ACHN (cell line): ENCODE results near the gene PSG11.
"Not testable (repeated sequence)": the region's sequence is repeated elsewhere in the genome, so short reads cannot be mapped to it uniquely, and the experiment has no call there.

Experiments
- DNase-seq: peaks from one replicate; pipeline ENCODE4 v3.0.0-alpha.2; 2015
- in situ Hi-C: cut with HindIII; loops from 2 replicates; pipeline ENCODE4 v1.10.0; 2017; ENCODE audit warnings: low sequenced_read_pairs, low pct_ligation_motif_present, low pct_unique_long_range_greater_than_20kb

PSG11 gene

DNA sequence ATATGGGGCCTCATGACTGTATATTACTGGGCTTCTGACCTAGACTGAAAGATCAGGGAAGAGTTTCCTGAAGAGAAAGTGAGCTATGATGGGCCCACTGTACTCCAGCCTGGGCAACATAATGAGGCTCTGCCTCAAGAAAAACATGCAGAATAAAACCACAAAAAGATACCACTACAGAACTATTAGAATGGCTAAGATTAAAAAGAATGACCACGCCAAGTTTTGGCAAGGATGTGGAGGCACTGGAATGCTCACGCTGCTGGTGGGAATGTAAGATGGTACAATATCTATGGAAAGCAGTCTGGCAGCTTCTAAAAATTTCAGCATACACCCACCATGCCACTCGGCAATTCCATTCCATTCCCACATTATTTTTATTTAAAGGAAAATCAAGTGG is 30.1 kb downstream of the PSG11 start:
- DNase-seq, in situ Hi-C loops: not testable (repeated sequence)

DNA sequence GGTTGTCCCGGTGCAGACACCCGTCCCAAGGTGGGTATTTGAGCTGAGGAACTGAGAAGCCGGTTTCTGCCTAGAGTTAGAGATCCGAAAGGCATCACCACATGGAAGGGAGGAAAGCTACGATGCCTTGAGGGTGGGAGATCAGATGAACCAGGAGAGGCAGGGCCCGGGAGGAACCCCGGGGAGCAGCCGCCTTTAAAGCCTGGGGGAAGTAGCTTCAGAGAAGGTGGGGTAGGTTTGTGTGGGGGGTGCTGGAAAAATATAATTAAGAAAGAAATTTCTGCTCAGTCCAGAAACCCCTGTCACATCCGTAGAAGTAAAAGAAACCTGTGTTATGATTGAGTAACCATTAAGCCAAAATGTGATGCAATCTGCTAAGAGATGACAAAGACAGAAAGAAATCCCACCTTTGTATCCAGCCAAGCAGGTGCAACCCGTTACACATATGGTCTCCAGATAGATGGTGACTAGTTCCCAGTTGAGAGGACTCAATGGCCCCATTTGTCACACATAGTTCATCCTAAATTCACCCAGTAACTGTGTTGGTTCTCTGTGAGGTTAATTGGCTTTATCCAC is 34.2 kb downstream of the PSG11 start:
- in situ Hi-C loops = not testable (repeated sequence)

DNA sequence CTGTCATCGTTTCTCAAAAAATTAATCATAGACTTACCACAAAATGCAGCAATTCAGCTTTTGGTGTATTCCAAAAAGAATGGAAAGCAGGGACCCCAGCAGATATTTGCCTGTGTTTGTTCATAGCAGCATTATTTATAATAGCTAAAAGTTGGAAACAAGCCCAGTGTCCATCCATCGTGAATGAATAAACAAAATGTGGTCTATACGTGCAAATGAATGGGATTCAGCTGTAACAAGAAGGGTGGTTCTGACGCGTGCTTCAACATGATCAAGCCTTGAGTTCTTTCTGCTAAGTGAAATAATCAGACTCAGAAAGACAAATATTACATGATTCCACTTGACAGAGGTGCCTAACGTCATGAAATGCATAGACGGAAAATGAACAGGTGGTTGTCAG is 36.4 kb downstream of the PSG11 start:
- in situ Hi-C loops = no loop called here
- DNase-seq = no peak

More for the DNA sequence above, 34.2 kb downstream of the PSG11 start:
- DNase-seq = not testable (repeated sequence)

DNA sequence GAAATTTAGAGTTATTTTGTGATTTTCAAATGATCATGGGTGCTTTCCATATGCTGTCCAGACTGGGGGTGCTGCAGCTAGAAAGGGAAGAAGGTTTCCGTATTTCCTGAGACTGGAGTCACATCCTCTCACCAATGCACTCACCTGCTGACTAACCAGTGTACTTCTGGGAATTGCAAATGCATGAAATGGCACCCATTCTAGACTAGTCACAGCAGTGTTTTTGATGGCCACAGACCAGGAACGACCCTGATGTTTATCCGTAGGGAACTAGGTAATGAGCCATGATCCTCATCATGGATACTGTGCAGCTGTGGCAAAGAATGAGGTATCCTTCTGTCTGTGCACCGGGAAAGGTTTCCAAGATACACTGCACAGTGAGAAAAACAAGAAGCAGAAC is 37.1 kb downstream of the PSG11 start:
- in situ Hi-C loops = not testable (repeated sequence)

DNA sequence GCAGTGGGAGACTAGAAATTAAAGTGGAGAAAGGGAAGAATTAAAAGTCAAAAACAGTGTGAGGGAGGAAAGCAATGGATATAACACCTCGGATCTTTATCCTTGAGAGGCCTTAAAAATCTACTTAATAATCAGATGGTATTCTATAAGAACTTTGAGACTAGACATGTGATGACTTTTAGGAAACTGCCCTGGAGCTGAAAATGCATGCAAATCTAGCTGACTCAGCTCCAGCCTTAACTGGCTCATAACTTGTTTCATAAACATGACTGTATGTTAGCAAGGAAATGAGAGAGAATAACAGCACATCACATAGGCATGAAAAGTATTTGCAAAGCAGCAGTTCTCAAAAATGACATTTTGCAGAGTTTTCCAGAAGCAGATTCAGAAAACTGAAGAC is 38.1 kb downstream of the PSG11 start:
- DNase-seq, in situ Hi-C loops: not testable (repeated sequence)

More for the DNA sequence above, 37.1 kb downstream of the PSG11 start:
- not testable (repeated sequence) for DNase-seq

DNA sequence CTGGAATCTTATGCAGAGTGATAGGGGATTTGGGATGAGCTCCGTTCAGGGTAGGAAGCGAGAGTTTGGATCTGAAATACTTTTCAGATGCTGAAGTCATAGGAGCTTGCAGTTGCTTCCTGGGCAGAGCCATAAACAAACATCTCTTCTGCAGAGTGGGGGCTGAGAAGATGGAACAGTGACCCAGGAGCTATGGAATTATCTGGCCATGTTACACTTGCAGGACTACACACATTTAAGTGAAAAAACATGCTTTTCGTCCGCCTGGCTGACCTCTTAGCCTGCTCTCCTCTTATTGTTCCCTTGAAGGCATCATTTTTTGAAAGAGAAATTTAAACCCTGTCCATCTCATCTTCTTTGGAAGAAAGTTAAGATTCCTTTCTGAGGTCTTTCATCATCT is 40.7 kb downstream of the PSG11 start:
- DNase-seq = no peak
- in situ Hi-C loops = no loop called here

DNA sequence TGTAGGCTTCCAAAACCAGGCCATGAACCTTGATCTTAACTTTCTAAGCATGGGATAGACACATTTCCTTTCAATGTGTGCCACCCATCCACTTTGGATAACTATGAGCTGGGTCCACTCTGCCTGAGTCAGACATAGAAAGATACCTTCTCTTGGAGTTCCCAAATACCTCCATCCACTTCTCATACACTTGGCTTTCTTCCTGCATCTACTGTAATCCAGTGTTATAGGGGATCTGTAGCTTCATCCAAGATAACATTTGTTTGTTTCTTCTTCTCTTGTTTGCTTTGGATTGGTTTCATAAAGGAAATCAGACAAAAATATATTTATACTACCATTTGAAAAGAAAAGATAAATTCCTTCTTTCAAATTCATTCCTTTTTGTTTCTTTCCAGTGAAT is 44.2 kb downstream of the PSG11 start:
- in situ Hi-C loops, DNase-seq: not testable (repeated sequence)

DNA sequence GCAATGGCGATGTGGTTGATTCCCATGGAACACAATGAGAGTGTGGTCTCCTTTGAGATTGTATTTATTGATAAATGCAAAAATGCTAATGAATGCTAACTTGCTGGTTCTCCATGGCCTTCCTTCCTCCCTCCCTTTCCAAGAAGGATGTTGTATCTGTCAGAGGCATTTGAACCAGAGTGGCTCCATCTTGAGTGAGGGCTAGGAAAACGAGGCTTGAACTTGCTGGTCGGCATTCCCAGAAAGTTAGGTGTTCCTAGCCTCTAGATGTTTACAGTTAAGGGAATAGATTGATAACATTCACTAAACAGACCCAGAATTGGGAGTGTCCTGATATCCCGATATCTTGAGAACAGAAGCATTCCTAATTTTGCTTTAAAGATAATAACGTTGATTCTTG is 54.8 kb downstream of the PSG11 start:
- DNase-seq, in situ Hi-C loops: not testable (repeated sequence)

DNA sequence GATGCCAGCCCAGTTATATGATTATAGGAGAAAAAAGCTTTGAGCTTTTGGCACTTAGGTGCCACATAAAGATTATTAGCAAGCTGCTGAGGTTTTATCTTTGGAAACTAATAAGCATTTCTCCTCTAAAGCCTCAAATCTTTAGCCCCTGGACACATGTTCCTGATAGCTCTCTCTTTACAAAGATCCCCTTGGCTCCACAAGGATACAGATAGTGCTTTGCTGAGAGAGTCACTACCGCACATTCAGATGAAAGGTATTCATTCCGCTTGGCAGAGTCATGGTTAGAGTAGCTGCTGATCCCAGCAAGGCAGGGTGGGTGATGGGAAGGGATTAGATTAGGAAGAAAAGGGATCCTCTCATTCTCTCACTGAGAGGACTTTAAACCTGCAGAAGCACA is 61.1 kb downstream of the PSG11 start:
- DNase-seq = no peak
- in situ Hi-C loops = no loop called here

DNA sequence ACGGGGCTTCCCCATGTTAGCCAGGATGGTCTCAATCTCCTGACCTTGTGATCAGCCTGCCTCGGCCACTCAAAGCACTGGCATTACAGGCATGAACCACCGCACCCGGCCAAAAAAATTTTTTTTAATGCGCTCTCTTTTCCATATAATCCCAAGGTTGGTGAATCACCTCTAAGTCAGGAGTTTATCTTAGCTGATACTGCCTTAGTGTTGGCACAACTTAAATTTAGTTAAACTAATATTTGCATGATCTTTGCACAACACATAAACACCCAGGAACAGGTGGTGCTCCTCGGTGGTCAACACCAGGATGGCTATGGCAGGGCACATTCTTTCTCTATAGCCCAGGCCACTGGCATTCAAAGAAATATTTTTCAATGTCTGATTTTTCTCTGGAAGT is 65.2 kb downstream of the PSG11 start:
- DNase-seq = no peak
- in situ Hi-C loops = no loop called here
